Adrenal gland (tissue), 5 donors: ENCODE data around the gene PZP.

ENCODE experiments used
- CTCF ChIP-seq, 6 experiments: fragments of 450-650 bp in 4 of 6; fragments of 200-600 bp in 2 of 6; sonication (generic) in 1 of 6; IDR thresholded peaks; 1 replicate in 5 of 6; 2 replicates in 1 of 6; pipeline versions ENCODE4 v1.5.1 to v1.8.0; 2016 to 2021; ENCODE audit warnings: antibody characterized with exemption in 6 of 6, mild to moderate bottlenecking in 2 of 6, moderate library complexity in 1 of 6
- POLR2A ChIP-seq, 2 donors: fragments of 450-650 bp; IDR thresholded peaks; one replicate each; pipeline ENCODE4 v1.6.1; 2017; ENCODE audit warnings: antibody characterized with exemption in 2 of 2, mild to moderate bottlenecking in 2 of 2, moderate library complexity in 1 of 2
- donor health status: DM: no; HTN: no; CAD: no.

- no peak for TF ChIP-seq CTCF (IDR thresholded peaks at IDR 0.05)
- TF ChIP-seq POLR2A (IDR thresholded peaks at IDR 0.05) = no peak
These were observed 72.3 kb downstream of the PZP start for GRCh38 chr12:9135903-9136310.
